ENCODE results near the gene CDC42BPB. TPM values are rescaled to one million over a fixed set of nuclear protein-coding genes. Genes with fewer than 3 reads are reported as not detected.

CDC42BPB gene
- total RNA-seq, 4 donors from 2014 or later: 85.3 to 174 (median 101) TPM

- DNase-seq (ENCODE audit: low spot score in 2 of 2): no peak
- intact Hi-C loops (cut with DNase I; ENCODE audit: low total_unique reads): no loop called here
- TF ChIP-seq CTCF (IDR thresholded peaks at IDR 0.05): no peak
- TF ChIP-seq POLR2A (IDR thresholded peaks at IDR 0.05): no peak
Observed at GRCh38 chr14:103031566-103031911, 25.8 kb downstream of the CDC42BPB start.

GRCh38 chr14:103030741-103031565 is 26.4 kb downstream of the CDC42BPB start:
- intact Hi-C loops (cut with DNase I; ENCODE audit: low total_unique reads): no loop called here
- 67 to 69% methylated on average over 13 of the region's 13 CpGs for WGBS, 2 donors
- no peak for TF ChIP-seq CTCF (IDR thresholded peaks at IDR 0.05)
- TF ChIP-seq POLR2A (IDR thresholded peaks at IDR 0.05): no peak
- H3K4me3 ChIP-seq (ENCODE audit: low read depth, poor library complexity, severe bottlenecking): no peak overlapping the region
- no peak for DNase-seq (ENCODE audit: low spot score in 2 of 2)

More at GRCh38 chr14:103031566-103031911, 25.8 kb downstream of the CDC42BPB start:
- H3K4me3 ChIP-seq (ENCODE audit: low read depth, poor library complexity, severe bottlenecking): no peak overlapping the region
- 32 to 53% methylated on average over 6 of the region's 6 CpGs for WGBS, 2 donors

GRCh38 chr14:103029936-103030335 is 27.4 kb downstream of the CDC42BPB start:
- no peak for DNase-seq (ENCODE audit: low spot score in 2 of 2)
- TF ChIP-seq POLR2A (IDR thresholded peaks at IDR 0.05): no peak
- TF ChIP-seq CTCF (IDR thresholded peaks at IDR 0.05): no peak
- intact Hi-C loops (cut with DNase I; ENCODE audit: low total_unique reads): no loop called here
- H3K4me3 ChIP-seq (ENCODE audit: low read depth, poor library complexity, severe bottlenecking): no peak overlapping the region
- 96 to 99% methylated on average over 9 of the region's 9 CpGs for WGBS, 2 donors

GRCh38 chr14:103028772-103029171 is 28.6 kb downstream of the CDC42BPB start:
- intact Hi-C loops (cut with DNase I; ENCODE audit: low total_unique reads): no loop called here
- TF ChIP-seq CTCF (IDR thresholded peaks at IDR 0.05) (no peak), POLR2A (IDR thresholded peaks at IDR 0.05) (no peak)
- DNase-seq (ENCODE audit: low spot score in 2 of 2): no peak
- H3K4me3 ChIP-seq (ENCODE audit: low read depth, poor library complexity, severe bottlenecking): no peak overlapping the region

GRCh38 chr14:103028161-103028767 is 29.1 kb downstream of the CDC42BPB start:
- DNase-seq (ENCODE audit: low spot score in 2 of 2): no peak
- WGBS, 2 donors: 59 to 72% methylated on average over 11 of the region's 11 CpGs
- no peak for TF ChIP-seq POLR2A (IDR thresholded peaks at IDR 0.05)
- TF ChIP-seq CTCF (IDR thresholded peaks at IDR 0.05): no peak
- H3K4me3 ChIP-seq (ENCODE audit: low read depth, poor library complexity, severe bottlenecking): no peak overlapping the region
- intact Hi-C loops (cut with DNase I; ENCODE audit: low total_unique reads): no loop called here

Measured in lower leg skin (tissue), 4 donors.